Anterior cingulate cortex (tissue), 58 donors: ENCODE measurements around the gene MYH10.

Source experiments
- DNase-seq, 58 donors: peaks; one replicate each; lab custom pipeline; 2025; lab: John Stamatoyannopoulos, UW

The MYH10 gene

DNA sequence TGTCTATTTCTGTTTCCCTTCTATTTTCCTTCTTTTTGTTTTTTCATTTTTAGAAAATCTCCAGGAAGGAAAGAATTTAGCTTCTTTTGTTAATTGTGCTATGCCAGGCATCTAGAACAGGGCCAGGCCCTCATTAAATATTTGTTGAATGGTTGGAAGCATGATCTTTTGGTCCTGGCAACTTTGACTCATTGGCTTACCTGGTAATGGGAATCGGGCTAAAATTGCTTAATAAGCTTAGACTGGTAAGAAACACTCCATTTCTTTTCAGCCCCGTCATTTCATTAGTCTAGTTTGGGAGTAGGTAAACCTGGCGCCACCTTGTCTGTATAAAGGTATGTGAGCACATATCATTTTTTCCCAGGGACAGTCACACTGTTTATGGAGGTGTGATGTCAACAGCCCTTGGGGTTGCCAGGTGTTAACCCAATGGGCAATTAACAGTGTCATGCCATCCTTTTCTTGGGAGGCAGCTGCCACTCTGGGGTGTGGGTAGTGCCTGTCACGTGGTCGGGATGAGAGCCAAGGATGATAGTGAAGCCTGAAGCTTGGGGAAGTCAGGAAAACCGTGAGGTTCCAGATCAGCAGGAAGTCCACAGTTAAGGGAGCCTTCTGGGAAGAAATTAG lies 204.3 kb downstream of the MYH10 start:
- no peak for DNase-seq
